GM12878 (cell line): Measurements from ENCODE around the gene CENPK. TPM values are rescaled to one million over a fixed set of nuclear protein-coding genes. Genes with fewer than 3 reads are reported as not detected.

Experiments used
- ATAC-seq: fragments of 200-7000 bp; cut with Tn5 transposase; 3 replicates; pipeline ENCODE4 v1.9.1; 2020; ENCODE audit warnings: mild to moderate bottlenecking, moderate library complexity
- BruUV-seq: library from RNA; stranded (reverse); fragments of 400-500 nt; replicated peaks from 2 replicates; lab custom pipeline; 2021; lab: Mats Ljungman, UMichigan
- CTCF ChIA-PET: fragments of 300-600 bp; sonication (Branson Sonifier 250); formaldehyde crosslinking; extraction: SDS; loops from one replicate; lab custom pipeline; 2021; ENCODE audit warnings: inconsistent platforms; lab: Yijun Ruan, JAX
- POLR2A ChIA-PET: fragments of 350-600 bp; formaldehyde crosslinking; extraction: SDS; loops from one replicate; lab custom pipeline; 2021; ENCODE audit warnings: inconsistent platforms; lab: Charles Lee
- RAD21 ChIA-PET: fragments of 300-600 bp; sonication (Branson Sonifier 250); formaldehyde crosslinking; loops from one replicate; lab custom pipeline; 2023; ENCODE audit warnings: antibody characterized with exemption; ENCODE audit not compliant: unreplicated experiment; lab: Charles Lee
- SMC1A ChIA-PET: fragments of 300-600 bp; sonication (Branson Sonifier 250); formaldehyde crosslinking; loops from one replicate; lab custom pipeline; 2023; ENCODE audit not compliant: unreplicated experiment, uncharacterized antibody; lab: Charles Lee
- DNase-seq: peaks from one replicate; pipeline ENCODE4 v3.0.0-alpha.2; 2011; ENCODE audit warnings: low read depth, low spot score
- FAIRE-seq: peaks from 3 replicates; lab custom pipeline; 2011; peaks lifted over from hg19 to GRCh38; lab: Jason Lieb, UNC
- H2AFZ ChIP-seq: 2 replicates; pipeline ENCODE4 v1.6.0; 2011; ENCODE audit warnings: low read depth, low read length, control low read depth; ENCODE audit not compliant: control insufficient read depth
- H3K27ac ChIP-seq: 2 replicates; pipeline ENCODE4 v1.5.1; 2011; ENCODE audit warnings: control low read depth; ENCODE audit not compliant: control insufficient read depth, insufficient read depth
- H3K27me3 ChIP-seq, 2 experiments: replicated peaks in 1 of 2; 2 replicates each; pipeline versions ENCODE4 v1.6.0 to v1.6.1; 2011; ENCODE audit warnings: low read length in 1 of 2; ENCODE audit not compliant: control insufficient read depth in 2 of 2, insufficient read depth in 2 of 2
- H3K36me3 ChIP-seq, 2 experiments: 2 replicates each; pipeline ENCODE4 v1.5.1; 2011; ENCODE audit warnings: low read length in 1 of 2; ENCODE audit not compliant: control insufficient read depth in 2 of 2, insufficient read depth in 2 of 2
- H3K4me1 ChIP-seq: 2 replicates; pipeline ENCODE4 v1.6.1; 2011; ENCODE audit warnings: mild to moderate bottlenecking, low read length, moderate library complexity, mixed read lengths; ENCODE audit not compliant: control insufficient read depth, insufficient read depth
- H3K4me2 ChIP-seq: 2 replicates; pipeline ENCODE4 v1.6.0; 2011; ENCODE audit warnings: control low read depth; ENCODE audit not compliant: control insufficient read depth, insufficient read depth
- H3K4me3 ChIP-seq: fragments of 200-600 bp; sonication (generic); 2 replicates; pipeline ENCODE4 v1.5.1; 2016
- H3K79me2 ChIP-seq: 2 replicates; pipeline ENCODE4 v1.6.0; 2011; ENCODE audit warnings: low read length; ENCODE audit not compliant: control insufficient read depth, insufficient read depth
- H3K9ac ChIP-seq: 2 replicates; pipeline ENCODE4 v1.8.0; 2011; ENCODE audit warnings: low read length, control low read depth, mixed read lengths; ENCODE audit not compliant: control insufficient read depth, insufficient read depth
- H3K9me3 ChIP-seq: replicated peaks from 3 replicates; pipeline ENCODE4 v1.5.1; 2011; ENCODE audit warnings: mild to moderate bottlenecking, low read length; ENCODE audit not compliant: control insufficient read depth, insufficient read depth
- H4K20me1 ChIP-seq: 2 replicates; pipeline ENCODE4 v1.6.0; 2011; ENCODE audit not compliant: control insufficient read depth, insufficient read depth
- CBX5 ChIP-seq: sonication (generic); IDR thresholded peaks from 2 replicates; pipeline ENCODE4 v1.6.1; 2016; ENCODE audit warnings: low read depth, moderate library complexity, mild to moderate bottlenecking, inconsistent platforms
- HDAC2 ChIP-seq: fragments of 200-600 bp; sonication (generic); IDR thresholded peaks from 2 replicates; pipeline ENCODE4 v1.6.1; 2017
- IRF4 ChIP-seq: IDR thresholded peaks from 2 replicates; pipeline ENCODE4 v1.6.1; 2011; ENCODE audit warnings: low read depth, low read length
- MTA2 ChIP-seq: fragments of 450-650 bp; IDR thresholded peaks from 2 replicates; pipeline ENCODE4 v1.6.1; 2016; ENCODE audit warnings: low read depth, mild to moderate bottlenecking, moderate library complexity
- MXI1 ChIP-seq: fragments of 150-350 bp; IDR thresholded peaks from 2 replicates; pipeline ENCODE4 v1.6.1; 2011; ENCODE audit warnings: low read depth, mild to moderate bottlenecking, inconsistent platforms, low read length, improper control_type of control experiment
- YBX1 ChIP-seq: fragments of 450-650 bp; IDR thresholded peaks from 2 replicates; pipeline ENCODE4 v1.6.1; 2016; ENCODE audit warnings: antibody characterized with exemption
- ZBTB33 ChIP-seq: fragments of 450-650 bp; IDR thresholded peaks from 2 replicates; pipeline ENCODE4 v1.6.1; 2017; ENCODE audit warnings: mild to moderate bottlenecking
- ZBTB4 ChIP-seq: fragments of 450-650 bp; formaldehyde crosslinking; IDR thresholded peaks from 2 replicates; pipeline ENCODE4 v1.4.0; 2022; ENCODE audit warnings: mild to moderate bottlenecking, moderate library complexity
- ZSCAN29 ChIP-seq: fragments of 450-650 bp; IDR thresholded peaks from 2 replicates; pipeline ENCODE4 v1.6.1; 2017; ENCODE audit warnings: mild to moderate bottlenecking, moderate library complexity
- WGBS: methylation state at CpG from one replicate; pipeline ENCODE4 v1.1.6; 2016; ENCODE audit warnings: low lambda C conversion rate; ENCODE audit not compliant: insufficient replicate concordance, insufficient coverage; ENCODE audit errors: missing lambda C conversion rate; 5-methylcytosine and 5-hydroxymethylcytosine counted together
- in situ Hi-C: fragments of 300-500 bp; cut with MboI; formaldehyde crosslinking; loops from 9 replicates; pipeline ENCODE4 v1.14.3; 2018; ENCODE audit warnings: mixed read lengths
- intact Hi-C: fragments of 100-400 bp; cut with micrococcal nuclease; formaldehyde crosslinking; loops from one replicate; pipeline ENCODE4 v1.14.2; 2022; ENCODE audit not compliant: unreplicated experiment
- polyA plus RNA-seq, 11 experiments: library from polyadenylated mRNA; depleted of rRNA in 4 of 11; unstranded in 6 of 11; stranded (reverse) in 5 of 11; fragments of >200 nt; fragmentation: Nextera tagmentation in 4 of 11; fragmentation: Illumina TruSeq in 1 of 11; extraction: Ambion mirVana in 4 of 11; extraction: Trizol in 1 of 11; gene quantifications; 1 replicate in 1 of 11; 2 replicates in 10 of 11; pipeline versions ENCODE4 v1.2.1 to v1.2.3, GENCODE V29; 2011 to 2016; ENCODE audit warnings: inconsistent platforms in 2 of 11, missing spikeins in 2 of 11, low read depth in 1 of 11
- total RNA-seq, 4 experiments: library from RNA; depleted of rRNA in 3 of 4; stranded (reverse); fragments of >200 nt in 3 of 4; fragmentation: Illumina TruSeq in 1 of 4; extraction: Trizol in 1 of 4; gene quantifications; 2 replicates each; pipeline versions ENCODE4 v1.2.1 to v1.2.3, GENCODE V29; 2013 to 2021

CENPK gene
- total and polyA plus RNA-seq, 10 of the 15 experiments (the other 5 are each of a cell fraction or from before 2014, with no cell fraction given), result 29.5 to 94.3 (median 43.2) TPM

- POLR2A ChIA-PET, result interaction anchor here (0.6 to 2.1 kb wide), 11 partner anchors 287 to 671 kb away, joined by 3 to 7 read pairs (median 4); no protein-coding TSS in a partner anchor
- peak overlapping the region; percentile 99 for H3K4me2 ChIP-seq
- CTCF ChIA-PET, result interaction anchor here (0.6 to 7.7 kb wide), 33 partner anchors 10 to 1254 kb away, joined by 3 to 192 read pairs (median 5); no protein-coding TSS in a partner anchor
- H3K27me3 ChIP-seq, result no peaks in the 10 kb centered on the region
- H3K9me3 ChIP-seq, result no peaks in the 10 kb centered on the region
- FAIRE-seq (peak; percentile 61), DNase-seq (no peak), ATAC-seq (peak; percentile 12)
- peak overlapping the region; percentile 74 for H3K9ac ChIP-seq
- H2AFZ ChIP-seq, result peak overlapping the region; percentile 94
- H3K4me1 ChIP-seq, result peaks cover 4% of the 10 kb centered on the region; the same call in 1 of the 2 replicates
- H3K27ac ChIP-seq, result peak overlapping the region; percentile 78
- 0 out of 2 replicates have a peak, but pooled peaks have one; percentile 17 for TF ChIP-seq YBX1
- no peak for TF ChIP-seq CBX5
- BruUV-seq, result TSS peak; percentile 86
- H4K20me1 ChIP-seq, result no peaks in the 10 kb centered on the region
- RAD21 ChIA-PET, result interaction anchor here (0.6 to 7.7 kb wide), 48 partner anchors 10 to 1304 kb away, joined by 3 to 168 read pairs (median 5); no protein-coding TSS in a partner anchor
- 0% methylated on average over 5 of the region's 6 CpGs for WGBS
- H3K79me2 ChIP-seq, result peaks cover 1% of the 10 kb centered on the region; the same call in 1 of the 2 replicates
- peak overlapping the region; percentile 79 for H3K4me3 ChIP-seq
- intact Hi-C loops, result loop anchor here (2.0 to 10.0 kb wide), 6 partner anchors 58 to 848 kb away; no protein-coding TSS in a partner anchor
- in situ Hi-C loops, result loop anchor here (5.0 to 10.0 kb wide), 3 partner anchors 510 to 848 kb away; no protein-coding TSS in a partner anchor
- SMC1A ChIA-PET, result interaction anchor here (0.7 to 7.1 kb wide), 45 partner anchors 10 to 870 kb away, joined by 3 to 154 read pairs (median 5); partner anchors contain the start of genes CENPK and TRIM23
- H3K36me3 ChIP-seq, result no peaks in the 10 kb centered on the region
Observed at GRCh38 chr5:65482296-65482735, 80.7 kb downstream of the CENPK start.

GRCh38 chr5:65481635-65482295 is 81.2 kb downstream of the CENPK start, which contains the start of gene ADAMTS6:
TSS of gene ADAMTS6 (minus strand) at chr5:65481920. CDS start at chr5:65473673, 8,247 bp downstream.
- SMC1A ChIA-PET, result interaction anchor here (0.6 to 7.1 kb wide), 41 partner anchors 10 to 951 kb away, joined by 3 to 154 read pairs (median 5); partner anchors contain the start of genes CENPK, SREK1IP1 and TRIM23
- POLR2A ChIA-PET, result interaction anchor here (0.6 to 2.1 kb wide), 13 partner anchors 85 to 843 kb away, joined by 3 to 7 read pairs (median 4); no protein-coding TSS in a partner anchor
- peak; percentile 86 for ATAC-seq
- Histone ChIP-seq H3K4me1 (peaks cover 4% of the 10 kb centered on the region; the same call in 1 of the 2 replicates), H4K20me1 (no peaks in the 10 kb centered on the region), H3K79me2 (peaks cover 1% of the 10 kb centered on the region; the same call in 1 of the 2 replicates), H3K9me3 (no peaks in the 10 kb centered on the region), H2AFZ (peak within 1 kb of the TSS; percentile 98), H3K4me2 (peak within 1 kb of the TSS; percentile 99), H3K36me3 (no peaks in the 10 kb centered on the region), H3K27me3 (no peaks in the 10 kb centered on the region), H3K9ac (peak within 1 kb of the TSS; percentile 74), H3K4me3 (peak within 1 kb of the TSS; percentile 79), H3K27ac (peak within 1 kb of the TSS; percentile 78)
- FAIRE-seq, result peak; percentile 73
- intact Hi-C loops, result loop anchor here (2.0 to 10.0 kb wide), 6 partner anchors 57 to 847 kb away; no protein-coding TSS in a partner anchor
- WGBS, result 0% methylated on average over 12 of the region's 12 CpGs
- CTCF ChIA-PET, result interaction anchor here (0.6 to 7.7 kb wide), 22 partner anchors 39 to 680 kb away, joined by 3 to 192 read pairs (median 5); no protein-coding TSS in a partner anchor
- RAD21 ChIA-PET, result interaction anchor here (0.6 to 7.7 kb wide), 35 partner anchors 9 to 845 kb away, joined by 3 to 168 read pairs (median 5); no protein-coding TSS in a partner anchor
- peak; percentile 55 for DNase-seq
- in situ Hi-C loops, result loop anchor here (5.0 to 10.0 kb wide), 3 partner anchors 509 to 847 kb away; no protein-coding TSS in a partner anchor
- no TSS peak for BruUV-seq
- TF ChIP-seq ZSCAN29 (no peak), MXI1 (peak; percentile 79), IRF4 (no peak), HDAC2 (no peak), ZBTB4 (CRISPR knock-in tag) (no peak), ZBTB33 (no peak), MTA2 (no peak)
